GM23338 (cell line): ENCODE data around the gene GUCA1C. TPM values are rescaled to one million over a fixed set of nuclear protein-coding genes. Genes with fewer than 3 reads are reported as not detected.

ENCODE experiments used
- ATAC-seq: fragments of 200-7000 bp; cut with Tn5 transposase; 3 replicates; pipeline ENCODE4 v1.9.1; 2020
- DNase-seq: peaks from one replicate; pipeline ENCODE4 v3.0.0-alpha.2; 2015; ENCODE audit warnings: low spot score
- H2AFZ ChIP-seq: fragments of 200-600 bp; sonication (generic); 2 replicates; pipeline ENCODE4 v1.8.0; 2016; ENCODE audit warnings: antibody characterized with exemption, mild to moderate bottlenecking, moderate library complexity
- H3F3A ChIP-seq: fragments of 200-600 bp; sonication (generic); replicated peaks from 2 replicates; pipeline ENCODE4 v1.8.0; 2017; ENCODE audit warnings: antibody characterized with exemption, mixed run types, low read depth
- H3K27ac ChIP-seq: fragments of 200-600 bp; sonication (generic); 2 replicates; pipeline ENCODE4 v1.6.1; 2016; ENCODE audit warnings: low read depth
- H3K27me3 ChIP-seq: fragments of 200-600 bp; sonication (generic); 2 replicates; pipeline ENCODE4 v1.8.0; 2016; ENCODE audit warnings: mild to moderate bottlenecking, mixed run types, moderate library complexity; ENCODE audit not compliant: insufficient read depth
- H3K36me3 ChIP-seq: fragments of 200-600 bp; sonication (generic); 2 replicates; pipeline ENCODE4 v1.8.0; 2016; ENCODE audit warnings: mild to moderate bottlenecking; ENCODE audit not compliant: insufficient read depth
- H3K4me1 ChIP-seq: fragments of 200-600 bp; sonication (generic); 2 replicates; pipeline ENCODE4 v1.8.0; 2016; ENCODE audit warnings: mild to moderate bottlenecking, moderate library complexity; ENCODE audit not compliant: insufficient read depth
- H3K4me2 ChIP-seq: fragments of 200-600 bp; sonication (generic); 2 replicates; pipeline ENCODE4 v1.7.1; 2017; ENCODE audit warnings: mixed run types
- H3K4me3 ChIP-seq: fragments of 200-600 bp; sonication (generic); 2 replicates; pipeline ENCODE4 v1.6.1; 2016; ENCODE audit warnings: mixed run types
- H3K79me2 ChIP-seq: fragments of 200-600 bp; sonication (generic); replicated peaks from 2 replicates; pipeline ENCODE4 v1.8.0; 2017; ENCODE audit warnings: mild to moderate bottlenecking; ENCODE audit not compliant: insufficient read depth
- H3K9me2 ChIP-seq: fragments of 200-600 bp; sonication (generic); 2 replicates; pipeline ENCODE4 v1.8.0; 2017; ENCODE audit not compliant: insufficient read depth
- H4K20me1 ChIP-seq: fragments of 200-600 bp; sonication (generic); replicated peaks from 2 replicates; pipeline ENCODE4 v1.8.0; 2017; ENCODE audit warnings: mild to moderate bottlenecking; ENCODE audit not compliant: insufficient read depth
- H3K27ac Mint-ChIP-seq: 2 replicates; pipeline ENCODE4 v1.8.0; 2020; ENCODE audit warnings: inconsistent platforms, mild to moderate bottlenecking, moderate library complexity, mixed read lengths
- H3K27me3 Mint-ChIP-seq: 3 replicates; pipeline ENCODE4 v1.8.0; 2022; ENCODE audit warnings: low read depth, mild to moderate bottlenecking, moderate library complexity, mixed read lengths, inconsistent platforms; ENCODE audit not compliant: insufficient read depth, poor library complexity
- H3K36me3 Mint-ChIP-seq: 3 replicates; pipeline ENCODE4 v1.8.0; 2021; ENCODE audit warnings: low read depth, mild to moderate bottlenecking, inconsistent platforms, moderate library complexity, mixed read lengths
- H3K4me1 Mint-ChIP-seq: 3 replicates; pipeline ENCODE4 v1.8.0; 2020; ENCODE audit warnings: mild to moderate bottlenecking, inconsistent platforms, mixed read lengths
- H3K4me3 Mint-ChIP-seq: 3 replicates; pipeline ENCODE4 v1.8.0; 2021; ENCODE audit warnings: moderate library complexity, mild to moderate bottlenecking, inconsistent platforms, mixed read lengths
- H3K9me3 Mint-ChIP-seq: 3 replicates; pipeline ENCODE4 v1.8.0; 2020; ENCODE audit warnings: moderate library complexity, mild to moderate bottlenecking, inconsistent platforms, mixed read lengths
- CREB1 ChIP-seq: fragments of 250-450 bp; sonication (Bioruptor Pico); IDR thresholded peaks from 2 replicates; pipeline ENCODE4 v1.5.0; 2020; ENCODE audit warnings: low read depth, mild to moderate bottlenecking, moderate library complexity
- EZH2phosphoT487 ChIP-seq: fragments of 200-600 bp; sonication (generic); IDR thresholded peaks from one replicate; pipeline ENCODE4 v1.8.1; 2018; ENCODE audit warnings: antibody characterized with exemption; ENCODE audit not compliant: unreplicated experiment
- NANOG ChIP-seq: IDR thresholded peaks from 2 replicates; pipeline ENCODE4 v1.6.1; 2016; ENCODE audit warnings: antibody characterized with exemption, borderline replicate concordance
- POLR2AphosphoS5 ChIP-seq: IDR thresholded peaks from 2 replicates; pipeline ENCODE4 v1.6.1; 2016; ENCODE audit warnings: antibody characterized with exemption, low read depth
- STAT1 ChIP-seq: IDR thresholded peaks from one replicate; pipeline ENCODE4 v1.6.1; 2016; ENCODE audit warnings: antibody characterized with exemption; ENCODE audit not compliant: unreplicated experiment
- ZNF114 ChIP-seq: fragments of 250-450 bp; sonication (Bioruptor Pico); IDR thresholded peaks from 2 replicates; pipeline ENCODE4 v1.5.0; 2020; ENCODE audit warnings: mild to moderate bottlenecking, moderate library complexity
- ZNF331 ChIP-seq: fragments of 250-450 bp; sonication (Bioruptor Pico); IDR thresholded peaks from 2 replicates; pipeline ENCODE4 v1.5.0; 2020; ENCODE audit warnings: low read depth, mild to moderate bottlenecking, moderate library complexity
- polyA plus RNA-seq: library from polyadenylated mRNA; unstranded; fragments of >200 nt; fragmentation: Nextera tagmentation; extraction: Ambion mirVana; gene quantifications from 2 replicates; pipeline ENCODE4 v1.2.1, GENCODE V29; 2016
- total RNA-seq: library from RNA; depleted of rRNA; stranded (reverse); fragments of >200 nt; shearing (Covaris generic); gene quantifications from 2 replicates; pipeline ENCODE4 v1.2.3, GENCODE V29; 2014
- TF ChIP-seq, protein P1 (sequence below): IDR thresholded peaks from one replicate; pipeline ENCODE4 v1.6.1; 2018; ENCODE audit warnings: antibody characterized with exemption; ENCODE audit not compliant: unreplicated experiment
- TF ChIP-seq, protein P2 (sequence below), 2 experiments: fragments of 200-600 bp in 1 of 2; sonication (generic) in 1 of 2; conservative IDR thresholded peaks; 2 replicates each; pipeline versions ENCODE4 v1.5.1 to v1.6.1; 2016 to 2017; ENCODE audit warnings: antibody characterized with exemption in 2 of 2, low read depth in 2 of 2, mild to moderate bottlenecking in 2 of 2, moderate library complexity in 1 of 2

The GUCA1C gene
- total and polyA plus RNA-seq, 2 experiments from 2014 or later = not detected

DNA sequence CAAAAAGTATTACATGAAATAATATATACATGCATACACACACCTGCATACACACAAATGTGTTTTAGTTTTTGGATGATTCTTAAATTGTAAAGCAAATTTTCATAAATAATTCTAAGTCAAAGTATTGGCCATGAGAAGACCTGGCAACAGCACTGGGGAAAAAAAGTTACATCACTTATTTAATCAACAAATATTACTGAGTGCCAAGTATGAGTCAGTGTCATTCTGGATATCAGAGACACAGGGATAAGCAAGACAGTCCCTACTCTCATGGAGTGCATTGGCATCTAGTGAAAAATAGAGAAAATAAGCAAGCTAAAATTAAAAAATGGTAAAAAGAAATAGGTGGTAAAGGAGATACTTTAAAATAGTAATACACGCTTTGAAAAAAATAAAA, 29.4 kb upstream of the GUCA1C start (continued):
- TF ChIP-seq, protein P1, sequence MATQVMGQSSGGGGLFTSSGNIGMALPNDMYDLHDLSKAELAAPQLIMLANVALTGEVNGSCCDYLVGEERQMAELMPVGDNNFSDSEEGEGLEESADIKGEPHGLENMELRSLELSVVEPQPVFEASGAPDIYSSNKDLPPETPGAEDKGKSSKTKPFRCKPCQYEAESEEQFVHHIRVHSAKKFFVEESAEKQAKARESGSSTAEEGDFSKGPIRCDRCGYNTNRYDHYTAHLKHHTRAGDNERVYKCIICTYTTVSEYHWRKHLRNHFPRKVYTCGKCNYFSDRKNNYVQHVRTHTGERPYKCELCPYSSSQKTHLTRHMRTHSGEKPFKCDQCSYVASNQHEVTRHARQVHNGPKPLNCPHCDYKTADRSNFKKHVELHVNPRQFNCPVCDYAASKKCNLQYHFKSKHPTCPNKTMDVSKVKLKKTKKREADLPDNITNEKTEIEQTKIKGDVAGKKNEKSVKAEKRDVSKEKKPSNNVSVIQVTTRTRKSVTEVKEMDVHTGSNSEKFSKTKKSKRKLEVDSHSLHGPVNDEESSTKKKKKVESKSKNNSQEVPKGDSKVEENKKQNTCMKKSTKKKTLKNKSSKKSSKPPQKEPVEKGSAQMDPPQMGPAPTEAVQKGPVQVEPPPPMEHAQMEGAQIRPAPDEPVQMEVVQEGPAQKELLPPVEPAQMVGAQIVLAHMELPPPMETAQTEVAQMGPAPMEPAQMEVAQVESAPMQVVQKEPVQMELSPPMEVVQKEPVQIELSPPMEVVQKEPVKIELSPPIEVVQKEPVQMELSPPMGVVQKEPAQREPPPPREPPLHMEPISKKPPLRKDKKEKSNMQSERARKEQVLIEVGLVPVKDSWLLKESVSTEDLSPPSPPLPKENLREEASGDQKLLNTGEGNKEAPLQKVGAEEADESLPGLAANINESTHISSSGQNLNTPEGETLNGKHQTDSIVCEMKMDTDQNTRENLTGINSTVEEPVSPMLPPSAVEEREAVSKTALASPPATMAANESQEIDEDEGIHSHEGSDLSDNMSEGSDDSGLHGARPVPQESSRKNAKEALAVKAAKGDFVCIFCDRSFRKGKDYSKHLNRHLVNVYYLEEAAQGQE = no peak

DNA sequence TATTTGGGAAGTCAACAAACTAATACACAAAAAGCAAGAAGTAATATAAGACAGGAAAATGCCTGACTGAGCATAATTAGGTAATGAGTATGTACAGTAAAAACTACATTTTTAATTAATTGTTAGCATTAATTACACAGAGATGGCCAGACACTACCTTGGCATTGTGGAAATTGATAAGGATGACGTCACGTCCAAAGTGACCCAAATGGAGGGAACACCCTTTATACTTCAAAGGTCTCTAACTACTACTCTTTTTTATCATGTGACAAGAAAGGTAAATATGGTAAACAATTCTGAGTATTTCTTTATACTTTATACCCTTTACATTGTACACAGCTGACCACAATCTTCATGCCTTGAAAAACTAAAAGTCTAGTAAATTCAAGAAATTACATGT, 22.4 kb upstream of the GUCA1C start:
- ATAC-seq (no peak), DNase-seq (no peak)
- Histone ChIP-seq H3K4me1 (no peaks in the 10 kb centered on the region), H3K27me3 (no peaks in the 10 kb centered on the region), H3K4me3 (no peak overlapping the region), H3K27ac (no peak overlapping the region), H3K4me2 (no peak overlapping the region), H3K79me2 (no peaks in the 10 kb centered on the region), H4K20me1 (no peaks in the 10 kb centered on the region), H2AFZ (no peak overlapping the region), H3K9me2 (no peaks in the 10 kb centered on the region), H3K36me3 (no peaks in the 10 kb centered on the region), H3F3A (no peaks in the 10 kb centered on the region)
- no peaks in the 10 kb centered on the region for H3K9me3 Mint-ChIP-seq
- no peaks in the 10 kb centered on the region for H3K36me3 Mint-ChIP-seq
- H3K27me3 Mint-ChIP-seq = no peaks in the 10 kb centered on the region
- TF ChIP-seq ZNF331 (CRISPR knock-in tag) (no peak), NANOG (no peak), EZH2phosphoT487 (no peak)
- H3K4me1 Mint-ChIP-seq = no peaks in the 10 kb centered on the region
- no peak overlapping the region for H3K4me3 Mint-ChIP-seq
- H3K27ac Mint-ChIP-seq = no peak overlapping the region

GRCh38 chr3:108973019-108973418, 19.3 kb upstream of the GUCA1C start:
- no peak for TF ChIP-seq CREB1 (CRISPR knock-in tag)
- no peak for TF ChIP-seq STAT1
- no peaks in the 10 kb centered on the region for H3K36me3 Mint-ChIP-seq
- H3K4me3 ChIP-seq = no peak overlapping the region

DNA sequence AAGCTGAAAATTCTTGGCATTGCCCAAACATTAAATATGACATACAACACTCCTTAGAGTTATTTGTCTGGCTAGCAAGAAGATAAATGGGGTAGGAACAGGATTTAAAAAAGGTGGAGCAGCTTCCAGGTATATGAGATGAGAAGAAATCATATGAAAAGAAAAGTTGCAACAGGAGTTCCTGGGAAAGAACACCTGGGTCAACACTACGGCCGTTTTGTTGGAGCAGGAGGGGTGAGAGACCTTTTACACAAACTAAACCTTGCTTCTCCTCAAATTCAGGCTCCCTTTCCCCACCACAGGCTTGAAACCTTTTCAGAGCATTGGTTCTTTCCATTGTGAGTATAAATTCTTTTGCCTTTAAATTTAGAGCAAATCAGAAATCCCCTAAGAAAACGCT, 18.8 kb upstream of the GUCA1C start:
- H3K27me3 ChIP-seq = no peaks in the 10 kb centered on the region
- no peaks in the 10 kb centered on the region for H3K36me3 ChIP-seq
- H3F3A ChIP-seq = no peaks in the 10 kb centered on the region
- Mint-ChIP-seq H3K4me1 (no peaks in the 10 kb centered on the region), H3K9me3 (no peaks in the 10 kb centered on the region; the same call in 2 of the 3 replicates), H3K36me3 (no peaks in the 10 kb centered on the region), H3K4me3 (no peak overlapping the region), H3K27me3 (no peaks in the 10 kb centered on the region), H3K27ac (no peak overlapping the region)
- no peaks in the 10 kb centered on the region for H3K79me2 ChIP-seq
- H3K4me1 ChIP-seq = no peaks in the 10 kb centered on the region
- H3K27ac ChIP-seq = no peak overlapping the region
- no peaks in the 10 kb centered on the region for H3K9me2 ChIP-seq
- H3K4me3 ChIP-seq = no peak overlapping the region
- H4K20me1 ChIP-seq = no peaks in the 10 kb centered on the region
- ATAC-seq (no peak), DNase-seq (no peak)
- no peak overlapping the region for H3K4me2 ChIP-seq
- TF ChIP-seq, protein P2, sequence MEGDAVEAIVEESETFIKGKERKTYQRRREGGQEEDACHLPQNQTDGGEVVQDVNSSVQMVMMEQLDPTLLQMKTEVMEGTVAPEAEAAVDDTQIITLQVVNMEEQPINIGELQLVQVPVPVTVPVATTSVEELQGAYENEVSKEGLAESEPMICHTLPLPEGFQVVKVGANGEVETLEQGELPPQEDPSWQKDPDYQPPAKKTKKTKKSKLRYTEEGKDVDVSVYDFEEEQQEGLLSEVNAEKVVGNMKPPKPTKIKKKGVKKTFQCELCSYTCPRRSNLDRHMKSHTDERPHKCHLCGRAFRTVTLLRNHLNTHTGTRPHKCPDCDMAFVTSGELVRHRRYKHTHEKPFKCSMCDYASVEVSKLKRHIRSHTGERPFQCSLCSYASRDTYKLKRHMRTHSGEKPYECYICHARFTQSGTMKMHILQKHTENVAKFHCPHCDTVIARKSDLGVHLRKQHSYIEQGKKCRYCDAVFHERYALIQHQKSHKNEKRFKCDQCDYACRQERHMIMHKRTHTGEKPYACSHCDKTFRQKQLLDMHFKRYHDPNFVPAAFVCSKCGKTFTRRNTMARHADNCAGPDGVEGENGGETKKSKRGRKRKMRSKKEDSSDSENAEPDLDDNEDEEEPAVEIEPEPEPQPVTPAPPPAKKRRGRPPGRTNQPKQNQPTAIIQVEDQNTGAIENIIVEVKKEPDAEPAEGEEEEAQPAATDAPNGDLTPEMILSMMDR (conservative IDR thresholded peaks at IDR 0.05; ENCODE audit: low read depth in 2 of 2) = no peak
- no peak for TF ChIP-seq EZH2phosphoT487
- TF ChIP-seq CREB1 (CRISPR knock-in tag) = no peak
- TF ChIP-seq POLR2AphosphoS5 = no peak
- no peak for TF ChIP-seq ZNF114 (CRISPR knock-in tag)
- H2AFZ ChIP-seq = no peak overlapping the region

More at GRCh38 chr3:108973019-108973418, 19.3 kb upstream of the GUCA1C start:
- no peak overlapping the region for H3K27ac ChIP-seq
- H3K27ac Mint-ChIP-seq = no peak overlapping the region
- no peaks in the 10 kb centered on the region for H3F3A ChIP-seq
- H3K9me3 Mint-ChIP-seq = no peaks in the 10 kb centered on the region; the same call in 2 of the 3 replicates
- H4K20me1 ChIP-seq = no peaks in the 10 kb centered on the region
- no peak overlapping the region for H2AFZ ChIP-seq
- DNase-seq (no peak), ATAC-seq (no peak)
- no peaks in the 10 kb centered on the region for H3K36me3 ChIP-seq
- H3K4me1 ChIP-seq = no peaks in the 10 kb centered on the region
- no peak overlapping the region for H3K4me2 ChIP-seq
- H3K4me3 Mint-ChIP-seq = no peak overlapping the region
- no peaks in the 10 kb centered on the region for H3K9me2 ChIP-seq
- H3K4me1 Mint-ChIP-seq = no peaks in the 10 kb centered on the region
- H3K79me2 ChIP-seq = no peaks in the 10 kb centered on the region
- no peaks in the 10 kb centered on the region for H3K27me3 ChIP-seq
- H3K27me3 Mint-ChIP-seq = no peaks in the 10 kb centered on the region
